Cardiac muscle cell (in vitro differentiated cells and primary cell): Measurements from ENCODE around the gene PTPN13. TPM values are rescaled to one million over a fixed set of nuclear protein-coding genes. Genes with fewer than 3 reads are reported as not detected.

ENCODE experiments used
- DNase-seq, 2 donors: peaks; one replicate each; pipeline versions ENCODE4 v3.0.0 to v3.0.0-alpha.2; 2010 to 2017; ENCODE audit warnings: low read depth in 1 of 2, low spot score in 1 of 2
- H3K27ac ChIP-seq: fragments of 200-600 bp; sonication (generic); 2 replicates; pipeline ENCODE4 v1.5.1; 2016
- H3K27me3 ChIP-seq: fragments of 200-600 bp; sonication (generic); 2 replicates; pipeline ENCODE4 v1.6.0; 2016; ENCODE audit warnings: control low read depth
- H3K36me3 ChIP-seq: fragments of 200-600 bp; sonication (generic); 2 replicates; pipeline ENCODE4 v1.5.1; 2016; ENCODE audit warnings: control low read depth
- H3K4me1 ChIP-seq: fragments of 200-600 bp; sonication (generic); 2 replicates; pipeline ENCODE4 v1.8.1; 2017; ENCODE audit warnings: low read depth, mild to moderate bottlenecking, mixed run types
- H3K4me3 ChIP-seq: fragments of 200-600 bp; sonication (generic); 2 replicates; pipeline ENCODE4 v1.5.1; 2016; ENCODE audit warnings: mild to moderate bottlenecking
- H3K9me3 ChIP-seq: fragments of 200-600 bp; sonication (generic); 2 replicates; pipeline ENCODE4 v1.5.1; 2017; ENCODE audit warnings: low read depth, mild to moderate bottlenecking, control low read depth
- polyA plus RNA-seq: library from polyadenylated mRNA; unstranded; fragments of >200 nt; fragmentation: Nextera tagmentation; extraction: Ambion mirVana; gene quantifications from 2 replicates; pipeline ENCODE4 v1.2.1, GENCODE V29; 2016
- total RNA-seq: library from RNA; depleted of rRNA; stranded (reverse); fragments of >200 nt; gene quantifications from 2 replicates; pipeline ENCODE4 v1.2.3, GENCODE V29; 2016
- TF ChIP-seq, protein P1 (sequence below): IDR thresholded peaks from 2 replicates; pipeline ENCODE4 v1.5.1; 2012; ENCODE audit warnings: low read depth, mild to moderate bottlenecking, low read length

The PTPN13 gene
- total and polyA plus RNA-seq, 2 experiments from 2014 or later = 14.4 to 38.2 TPM

GRCh38 chr4:86822136-86822535, 228.0 kb downstream of the PTPN13 start:
- no peak overlapping the region for H3K4me3 ChIP-seq
- TF ChIP-seq, protein P1, sequence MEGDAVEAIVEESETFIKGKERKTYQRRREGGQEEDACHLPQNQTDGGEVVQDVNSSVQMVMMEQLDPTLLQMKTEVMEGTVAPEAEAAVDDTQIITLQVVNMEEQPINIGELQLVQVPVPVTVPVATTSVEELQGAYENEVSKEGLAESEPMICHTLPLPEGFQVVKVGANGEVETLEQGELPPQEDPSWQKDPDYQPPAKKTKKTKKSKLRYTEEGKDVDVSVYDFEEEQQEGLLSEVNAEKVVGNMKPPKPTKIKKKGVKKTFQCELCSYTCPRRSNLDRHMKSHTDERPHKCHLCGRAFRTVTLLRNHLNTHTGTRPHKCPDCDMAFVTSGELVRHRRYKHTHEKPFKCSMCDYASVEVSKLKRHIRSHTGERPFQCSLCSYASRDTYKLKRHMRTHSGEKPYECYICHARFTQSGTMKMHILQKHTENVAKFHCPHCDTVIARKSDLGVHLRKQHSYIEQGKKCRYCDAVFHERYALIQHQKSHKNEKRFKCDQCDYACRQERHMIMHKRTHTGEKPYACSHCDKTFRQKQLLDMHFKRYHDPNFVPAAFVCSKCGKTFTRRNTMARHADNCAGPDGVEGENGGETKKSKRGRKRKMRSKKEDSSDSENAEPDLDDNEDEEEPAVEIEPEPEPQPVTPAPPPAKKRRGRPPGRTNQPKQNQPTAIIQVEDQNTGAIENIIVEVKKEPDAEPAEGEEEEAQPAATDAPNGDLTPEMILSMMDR = no peak
- H3K27ac ChIP-seq = no peak overlapping the region
- H3K9me3 ChIP-seq = no peaks in the 10 kb centered on the region
- no peaks in the 10 kb centered on the region for H3K4me1 ChIP-seq
- H3K36me3 ChIP-seq = no peaks in the 10 kb centered on the region
- DNase-seq = no peak
- no peaks in the 10 kb centered on the region for H3K27me3 ChIP-seq

DNA sequence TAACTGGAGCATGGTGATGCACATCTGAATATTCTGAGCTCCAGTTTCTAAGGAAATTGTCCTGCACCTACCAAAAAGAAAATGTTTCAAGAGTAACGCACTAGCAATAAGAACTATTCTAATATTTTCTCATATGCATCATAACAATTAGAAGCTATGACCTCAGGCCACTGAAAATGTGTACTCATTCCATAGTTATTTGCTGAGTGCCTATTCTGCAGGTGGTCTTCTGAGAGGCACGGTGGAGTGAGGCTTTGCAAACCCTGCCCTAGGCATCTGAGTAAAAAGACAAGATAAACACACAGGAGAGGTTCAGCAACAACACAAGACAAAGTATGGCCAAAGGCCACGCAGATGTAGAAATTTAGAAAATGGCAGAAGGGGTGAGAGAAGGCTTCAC, 231.4 kb downstream of the PTPN13 start:
- H3K27ac ChIP-seq = no peak overlapping the region
- no peaks in the 10 kb centered on the region for H3K4me1 ChIP-seq
- H3K4me3 ChIP-seq = no peak overlapping the region
- H3K27me3 ChIP-seq = no peaks in the 10 kb centered on the region
- TF ChIP-seq, protein P1 = no peak
- no peak for DNase-seq
- no peaks in the 10 kb centered on the region for H3K9me3 ChIP-seq
- H3K36me3 ChIP-seq = no peaks in the 10 kb centered on the region

DNA sequence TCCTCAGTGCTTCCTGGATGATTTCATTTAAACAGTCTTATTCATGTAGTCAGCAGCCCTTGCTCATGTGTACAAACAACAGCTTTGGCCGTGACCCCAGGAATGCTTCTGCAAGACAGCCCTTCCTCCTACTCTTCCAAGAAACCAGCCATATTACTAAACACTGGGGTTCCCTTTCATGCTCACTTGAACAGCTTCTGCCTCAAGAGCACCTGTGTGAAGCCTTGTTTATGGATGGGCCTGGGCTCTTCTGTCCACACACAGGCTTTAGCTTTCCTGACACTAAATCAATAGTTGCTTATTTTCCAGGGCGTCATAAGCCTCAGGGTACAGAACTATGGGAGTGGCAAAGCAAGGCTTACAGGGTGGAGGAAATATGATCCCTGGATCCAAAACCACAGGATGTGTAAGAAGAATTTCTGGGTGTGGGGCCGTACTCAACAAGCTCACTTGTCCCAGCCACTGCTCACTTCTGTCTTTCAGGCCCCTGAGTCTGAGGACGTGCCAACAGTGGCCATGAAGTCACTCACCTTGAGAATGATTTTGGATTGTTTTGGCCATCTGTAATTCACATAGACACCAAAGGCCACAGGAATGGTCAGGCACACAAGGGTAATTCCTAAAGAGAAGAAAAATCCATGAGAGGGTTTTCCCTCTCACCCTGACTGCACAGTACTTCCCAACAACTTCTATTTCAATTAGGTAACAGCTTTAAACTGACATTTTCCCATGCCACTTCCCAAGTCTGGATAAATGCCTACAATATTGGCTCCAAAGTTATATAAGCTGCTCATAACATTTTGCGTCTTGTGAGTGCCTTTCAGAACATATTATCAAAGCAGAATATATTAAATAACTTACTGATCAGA, 237.4 kb downstream of the PTPN13 start:
- Histone ChIP-seq H3K36me3 (no peaks in the 10 kb centered on the region), H3K27ac (no peak overlapping the region), H3K4me3 (no peak overlapping the region), H3K9me3 (no peaks in the 10 kb centered on the region), H3K4me1 (no peaks in the 10 kb centered on the region), H3K27me3 (no peaks in the 10 kb centered on the region)
- DNase-seq = peak in 1 of 2 donors; percentile 85
- TF ChIP-seq, protein P1 = no peak

DNA sequence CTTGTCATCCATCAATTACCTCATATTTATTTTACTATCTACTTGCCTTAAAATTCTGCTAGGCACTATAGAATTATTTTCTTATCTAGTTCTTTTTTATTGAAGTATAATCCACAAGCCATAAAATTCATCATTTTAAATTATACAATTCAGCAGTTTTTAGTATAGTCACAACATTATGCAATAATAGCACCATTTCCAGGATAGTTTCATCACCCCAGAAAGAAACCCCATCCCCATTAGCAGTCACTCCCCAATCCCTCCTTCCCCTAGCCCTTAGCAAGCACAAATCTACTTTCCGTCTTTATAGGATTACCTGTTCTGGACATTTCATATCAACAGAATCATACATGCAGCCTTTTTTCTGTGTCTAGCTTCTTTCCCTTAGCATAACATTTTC, 239.5 kb downstream of the PTPN13 start:
- no peak overlapping the region for H3K4me3 ChIP-seq
- DNase-seq = no peak
- no peaks in the 10 kb centered on the region for H3K4me1 ChIP-seq
- H3K27ac ChIP-seq = no peak overlapping the region
- H3K36me3 ChIP-seq = no peaks in the 10 kb centered on the region
- no peaks in the 10 kb centered on the region for H3K27me3 ChIP-seq
- TF ChIP-seq, protein P1 = no peak
- H3K9me3 ChIP-seq = no peaks in the 10 kb centered on the region

- H3K27me3 ChIP-seq = no peaks in the 10 kb centered on the region
- TF ChIP-seq, protein P1 = no peak
- no peak overlapping the region for H3K27ac ChIP-seq
- H3K4me3 ChIP-seq = no peak overlapping the region
- H3K9me3 ChIP-seq = no peaks in the 10 kb centered on the region
- no peaks in the 10 kb centered on the region for H3K4me1 ChIP-seq
- DNase-seq = peak in 1 of 2 donors; percentile 12
- H3K36me3 ChIP-seq = no peaks in the 10 kb centered on the region
These were observed 240.8 kb downstream of the PTPN13 start for GRCh38 chr4:86834901-86835300.
